ENCODE measurements around the gene APMAP. TPM values are rescaled to one million over a fixed set of nuclear protein-coding genes. Genes with fewer than 3 reads are reported as not detected.

The APMAP gene
- total RNA-seq, 1 experiment from 2014 or later = 82.7 TPM

DNA sequence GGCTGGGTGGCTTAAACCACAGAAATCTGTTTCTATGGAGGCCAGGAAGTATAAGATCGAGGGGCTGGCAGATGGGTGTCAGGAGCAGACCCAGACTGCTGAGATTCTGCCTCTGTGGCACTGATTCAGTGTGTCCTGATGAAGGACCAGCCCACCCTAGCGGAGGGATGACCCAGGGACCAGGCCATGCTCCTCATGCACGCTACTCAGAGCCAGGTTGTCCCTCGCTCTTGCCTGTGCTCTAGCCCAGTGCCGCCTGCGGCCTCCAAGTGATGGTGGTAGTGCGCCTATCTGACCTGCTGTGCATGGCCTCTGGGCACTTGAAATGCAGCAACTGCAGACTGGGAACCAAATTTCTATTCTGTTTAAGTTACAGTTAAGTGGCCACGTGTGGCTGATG is 13.1 kb upstream of the APMAP start:
- no peak overlapping the region for H3K4me3 ChIP-seq (replicated peaks in 1 of 2; ENCODE audit: low read depth in 1 of 2, low read length in 2 of 2)
- ATAC-seq = no peak
- no TSS peak for BruUV-seq (replicated peaks)
- intact Hi-C loops (cut with micrococcal nuclease) = no loop called here
- no peak overlapping the region for H3K4me2 ChIP-seq (ENCODE audit: low read length)
- no peaks in the 10 kb centered on the region for H4K20me1 ChIP-seq (ENCODE audit: insufficient read depth)
- H3K4me1 ChIP-seq (ENCODE audit: control insufficient read depth in 1 of 2, insufficient read depth in 2 of 2, low read length in 2 of 2) = 0 out of 4 replicates have a peak, but pooled peaks cover 0 to under 1% of the 10 kb centered on the region in 2 experiments
- TF ChIP-seq YY1 (IDR thresholded peaks at IDR 0.05; ENCODE audit: extremely low read depth, insufficient replicate concordance, low read depth, low read length) (no peak), ZFX (IDR thresholded peaks at IDR 0.05) (no peak), RAD21 (IDR thresholded peaks at IDR 0.05; ENCODE audit: low read depth) (no peak), JUND (IDR thresholded peaks at IDR 0.05) (no peak)
- TF ChIP-seq, protein P1, sequence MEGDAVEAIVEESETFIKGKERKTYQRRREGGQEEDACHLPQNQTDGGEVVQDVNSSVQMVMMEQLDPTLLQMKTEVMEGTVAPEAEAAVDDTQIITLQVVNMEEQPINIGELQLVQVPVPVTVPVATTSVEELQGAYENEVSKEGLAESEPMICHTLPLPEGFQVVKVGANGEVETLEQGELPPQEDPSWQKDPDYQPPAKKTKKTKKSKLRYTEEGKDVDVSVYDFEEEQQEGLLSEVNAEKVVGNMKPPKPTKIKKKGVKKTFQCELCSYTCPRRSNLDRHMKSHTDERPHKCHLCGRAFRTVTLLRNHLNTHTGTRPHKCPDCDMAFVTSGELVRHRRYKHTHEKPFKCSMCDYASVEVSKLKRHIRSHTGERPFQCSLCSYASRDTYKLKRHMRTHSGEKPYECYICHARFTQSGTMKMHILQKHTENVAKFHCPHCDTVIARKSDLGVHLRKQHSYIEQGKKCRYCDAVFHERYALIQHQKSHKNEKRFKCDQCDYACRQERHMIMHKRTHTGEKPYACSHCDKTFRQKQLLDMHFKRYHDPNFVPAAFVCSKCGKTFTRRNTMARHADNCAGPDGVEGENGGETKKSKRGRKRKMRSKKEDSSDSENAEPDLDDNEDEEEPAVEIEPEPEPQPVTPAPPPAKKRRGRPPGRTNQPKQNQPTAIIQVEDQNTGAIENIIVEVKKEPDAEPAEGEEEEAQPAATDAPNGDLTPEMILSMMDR (IDR thresholded peaks at IDR 0.05 in 2 of 3, conservative IDR thresholded peaks at IDR 0.05 in 1 of 3; ENCODE audit: borderline replicate concordance in 1 of 3, insufficient read depth in 1 of 3, low read depth in 2 of 3, low read length in 2 of 3) = no peak
- TF ChIP-seq, protein P2, sequence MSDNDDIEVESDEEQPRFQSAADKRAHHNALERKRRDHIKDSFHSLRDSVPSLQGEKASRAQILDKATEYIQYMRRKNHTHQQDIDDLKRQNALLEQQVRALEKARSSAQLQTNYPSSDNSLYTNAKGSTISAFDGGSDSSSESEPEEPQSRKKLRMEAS (IDR thresholded peaks at IDR 0.05) = no peak
- no peak overlapping the region for H3K27ac ChIP-seq (ENCODE audit: low read depth, low read length)
- no peak overlapping the region for H2AFZ ChIP-seq (ENCODE audit: low read depth, low read length, poor library complexity, severe bottlenecking)
- DNase-seq (ENCODE audit: low read depth, low spot score) = no peak
- POLR2A ChIA-PET = no interaction called here
- CTCF ChIA-PET = no interaction called here
- H3K9ac ChIP-seq (ENCODE audit: low read length) = no peak overlapping the region
- H3K9me2 ChIP-seq (ENCODE audit: insufficient read depth) = no peaks in the 10 kb centered on the region
- H3K9me3 ChIP-seq (ENCODE audit: control insufficient read depth in 1 of 2, insufficient read depth in 1 of 2, low read depth in 1 of 2, low read length in 2 of 2) = no peaks in the 10 kb centered on the region
- H3K79me2 ChIP-seq (ENCODE audit: insufficient read depth, low read length) = no peaks in the 10 kb centered on the region
- H3K27me3 ChIP-seq (ENCODE audit: insufficient read depth, low read length) = peaks cover under 1% of the 10 kb centered on the region; the same call in 1 of the 2 replicates
- RAD21 ChIA-PET (ENCODE audit: low non-redundant PET in 1 of 2, low total read pairs in 2 of 2, uncharacterized antibody in 2 of 2, unreplicated experiment in 2 of 2) = no interaction called here
- no peaks in the 10 kb centered on the region for H3K36me3 ChIP-seq (ENCODE audit: control insufficient read depth in 1 of 2, insufficient read depth in 2 of 2, low read length in 2 of 2)

DNA sequence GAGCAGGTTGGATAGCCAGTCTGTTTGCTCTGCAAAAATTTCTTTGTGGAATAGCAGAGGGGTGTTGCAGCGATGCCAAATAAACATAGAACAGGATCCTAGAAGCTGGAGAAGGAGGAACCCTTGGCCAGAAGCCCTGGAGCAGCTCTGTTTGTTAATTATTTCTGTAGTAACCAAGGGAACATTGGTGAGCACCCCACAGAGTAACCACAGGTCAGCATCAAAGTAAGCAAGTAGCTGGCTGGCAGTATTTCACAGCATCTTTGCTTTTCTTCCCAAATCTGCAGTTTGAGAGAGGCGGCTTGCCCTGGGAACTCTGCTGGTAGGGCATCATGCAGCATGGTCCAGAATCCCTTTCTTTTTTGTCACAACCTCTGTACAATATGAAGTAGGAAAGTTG is 12.7 kb upstream of the APMAP start:
- ChIA-PET POLR2A (no interaction called here), RAD21 (ENCODE audit: low non-redundant PET in 1 of 2, low total read pairs in 2 of 2, uncharacterized antibody in 2 of 2, unreplicated experiment in 2 of 2) (no interaction called here)

More for the DNA sequence above, 12.7 kb upstream of the APMAP start:
- ATAC-seq (no peak), DNase-seq (ENCODE audit: low read depth, low spot score) (no peak)
- Histone ChIP-seq H2AFZ (ENCODE audit: low read depth, low read length, poor library complexity, severe bottlenecking) (no peak overlapping the region), H3K4me1 (ENCODE audit: control insufficient read depth in 1 of 2, insufficient read depth in 2 of 2, low read length in 2 of 2) (peaks cover 0 to 5% of the 10 kb centered on the region in 2 experiments; a peak in 1 of 4 replicates), H3K4me2 (ENCODE audit: low read length) (no peak overlapping the region), H3K36me3 (ENCODE audit: control insufficient read depth in 1 of 2, insufficient read depth in 2 of 2, low read length in 2 of 2) (no peaks in the 10 kb centered on the region), H3K9me3 (ENCODE audit: control insufficient read depth in 1 of 2, insufficient read depth in 1 of 2, low read depth in 1 of 2, low read length in 2 of 2) (no peaks in the 10 kb centered on the region), H3K9me2 (ENCODE audit: insufficient read depth) (no peaks in the 10 kb centered on the region), H3K4me3 (replicated peaks in 1 of 2; ENCODE audit: low read depth in 1 of 2, low read length in 2 of 2) (no peak overlapping the region), H3K79me2 (ENCODE audit: insufficient read depth, low read length) (no peaks in the 10 kb centered on the region), H4K20me1 (ENCODE audit: insufficient read depth) (no peaks in the 10 kb centered on the region), H3K9ac (ENCODE audit: low read length) (no peak overlapping the region), H3K27me3 (ENCODE audit: insufficient read depth, low read length) (no peaks in the 10 kb centered on the region), H3K27ac (ENCODE audit: low read depth, low read length) (no peak overlapping the region)
- CTCF ChIA-PET = no interaction called here
- no TSS peak for BruUV-seq (replicated peaks)
- no peak for TF ChIP-seq EGR1 (IDR thresholded peaks at IDR 0.05; ENCODE audit: low read depth)
- TF ChIP-seq ZFX (IDR thresholded peaks at IDR 0.05) = no peak
- TF ChIP-seq YY1 (IDR thresholded peaks at IDR 0.05; ENCODE audit: extremely low read depth, insufficient replicate concordance, low read depth, low read length) = no peak
- TF ChIP-seq, protein P3, sequence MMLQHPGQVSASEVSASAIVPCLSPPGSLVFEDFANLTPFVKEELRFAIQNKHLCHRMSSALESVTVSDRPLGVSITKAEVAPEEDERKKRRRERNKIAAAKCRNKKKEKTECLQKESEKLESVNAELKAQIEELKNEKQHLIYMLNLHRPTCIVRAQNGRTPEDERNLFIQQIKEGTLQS (IDR thresholded peaks at IDR 0.05) = no peak
- no peak for TF ChIP-seq SIN3A (IDR thresholded peaks at IDR 0.05; ENCODE audit: low read depth)
- no peak for TF ChIP-seq SRF (IDR thresholded peaks at IDR 0.05; ENCODE audit: low read depth)
- no peak for TF ChIP-seq ELF1 (IDR thresholded peaks at IDR 0.05; ENCODE audit: borderline replicate concordance, low read depth)
- TF ChIP-seq, protein P1 (IDR thresholded peaks at IDR 0.05 in 2 of 3, conservative IDR thresholded peaks at IDR 0.05 in 1 of 3; ENCODE audit: borderline replicate concordance in 1 of 3, insufficient read depth in 1 of 3, low read depth in 2 of 3, low read length in 2 of 3) = no peak
- TF ChIP-seq JUND (IDR thresholded peaks at IDR 0.05) = no peak
- no peak for TF ChIP-seq POLR2A (IDR thresholded peaks at IDR 0.05; ENCODE audit: borderline replicate concordance, extremely low read depth, insufficient read depth, insufficient read length)
- TF ChIP-seq, protein P2 (IDR thresholded peaks at IDR 0.05) = no peak
- TF ChIP-seq EZH2phosphoT487 (IDR thresholded peaks at IDR 0.05; ENCODE audit: borderline replicate concordance) = no peak
- intact Hi-C loops (cut with micrococcal nuclease) = no loop called here
